Neutrophil (primary cell): Measurements from ENCODE around the gene CYP1B1.

Source experiments
- H3K27ac ChIP-seq: fragments of 200-600 bp; sonication (generic); 2 replicates; pipeline ENCODE4 v1.5.1; 2016; ENCODE audit warnings: mild to moderate bottlenecking, moderate library complexity
- H3K27me3 ChIP-seq: fragments of 200-600 bp; sonication (generic); 2 replicates; pipeline ENCODE4 v1.6.0; 2016; ENCODE audit warnings: mild to moderate bottlenecking
- H3K36me3 ChIP-seq: fragments of 200-600 bp; sonication (generic); 2 replicates; pipeline ENCODE4 v1.5.1; 2017
- H3K4me1 ChIP-seq, 2 experiments: fragments of 200-600 bp in 1 of 2; sonication (generic) in 1 of 2; 1 replicate in 1 of 2; 2 replicates in 1 of 2; pipeline versions ENCODE4 v1.5.1 to v1.6.1; 2013 to 2016; ENCODE audit warnings: low read depth in 1 of 2, low read length in 1 of 2, mild to moderate bottlenecking in 1 of 2, moderate library complexity in 1 of 2; ENCODE audit not compliant: control insufficient read depth in 1 of 2, insufficient read depth in 1 of 2
- H3K4me3 ChIP-seq, 2 experiments: fragments of 200-600 bp in 1 of 2; sonication (generic) in 1 of 2; 1 replicate in 1 of 2; 2 replicates in 1 of 2; pipeline ENCODE4 v1.5.1; 2013 to 2016; ENCODE audit warnings: low read depth in 1 of 2, low read length in 1 of 2, mild to moderate bottlenecking in 1 of 2, moderate library complexity in 1 of 2
- H3K9me3 ChIP-seq: fragments of 200-600 bp; sonication (generic); 2 replicates; pipeline ENCODE4 v1.5.1; 2016
- CTCF ChIP-seq: fragments of 200-600 bp; sonication (generic); IDR thresholded peaks from 2 replicates; pipeline ENCODE4 v1.5.1; 2016; ENCODE audit warnings: antibody characterized with exemption

CYP1B1 gene

GRCh38 chr2:38080346-38080745 lies 4.4 kb upstream of the CYP1B1 start:
- no peak overlapping the region for H3K27ac ChIP-seq
- no peak overlapping the region for H3K4me3 ChIP-seq
- H3K4me1 ChIP-seq = peaks cover 18 to 23% of the 10 kb centered on the region in 2 experiments
- no peak for TF ChIP-seq CTCF
- H3K36me3 ChIP-seq = no peaks in the 10 kb centered on the region
- H3K9me3 ChIP-seq = no peaks in the 10 kb centered on the region
- peaks cover 67% of the 10 kb centered on the region for H3K27me3 ChIP-seq

- Histone ChIP-seq H3K27me3 (peaks cover 68% of the 10 kb centered on the region), H3K4me1 (peaks cover 27 to 33% of the 10 kb centered on the region in 2 experiments), H3K9me3 (no peaks in the 10 kb centered on the region), H3K4me3 (no peak overlapping the region), H3K27ac (no peak overlapping the region), H3K36me3 (no peaks in the 10 kb centered on the region)
- no peak for TF ChIP-seq CTCF
These were observed 3.4 kb upstream of the CYP1B1 start for GRCh38 chr2:38079116-38080052.

GRCh38 chr2:38077431-38077769 lies 1.4 kb upstream of the CYP1B1 start:
- no peak overlapping the region for H3K27ac ChIP-seq
- H3K4me3 ChIP-seq = peak overlapping the region; percentile 65 to 67
- peaks cover 87% of the 10 kb centered on the region for H3K27me3 ChIP-seq
- peaks cover 32 to 37% of the 10 kb centered on the region in 2 experiments for H3K4me1 ChIP-seq
- no peak for TF ChIP-seq CTCF
- H3K9me3 ChIP-seq = no peaks in the 10 kb centered on the region
- no peaks in the 10 kb centered on the region for H3K36me3 ChIP-seq

- H3K27me3 ChIP-seq = peaks cover 93% of the 10 kb centered on the region
- H3K4me3 ChIP-seq = peak overlapping the region; percentile 65 to 67
- TF ChIP-seq CTCF = no peak
- peak overlapping the region; percentile 27 for H3K27ac ChIP-seq
- H3K36me3 ChIP-seq = no peaks in the 10 kb centered on the region
- H3K9me3 ChIP-seq = no peaks in the 10 kb centered on the region
- peaks cover 32 to 37% of the 10 kb centered on the region in 2 experiments for H3K4me1 ChIP-seq
These were observed 919 bp upstream of the CYP1B1 start for GRCh38 chr2:38076710-38077430.

GRCh38 chr2:38076152-38076709 lies 280 bp upstream of the CYP1B1 start:
- H3K4me1 ChIP-seq = peaks cover 32 to 37% of the 10 kb centered on the region in 2 experiments
- no peaks in the 10 kb centered on the region for H3K9me3 ChIP-seq
- peak overlapping the region; percentile 27 for H3K27ac ChIP-seq
- H3K27me3 ChIP-seq = peaks cover 99% of the 10 kb centered on the region
- no peak for TF ChIP-seq CTCF
- H3K36me3 ChIP-seq = no peaks in the 10 kb centered on the region
- H3K4me3 ChIP-seq = peak overlapping the region; percentile 65 to 67
